Fibroblast of skin of left quadriceps (primary cell): ENCODE measurements around the gene FAM171A1.
"Not testable (repeated sequence)": the region's sequence is repeated elsewhere in the genome, so short reads cannot be mapped to it uniquely, and the experiment has no call there.

Experiments
- DNase-seq, 2 experiments: peaks; one replicate each; pipeline ENCODE4 v3.0.0-alpha.2; 2013; ENCODE audit warnings: low read depth in 2 of 2

The FAM171A1 gene

GRCh38 chr10:15344876-15345285 lies 26.2 kb downstream of the FAM171A1 start:
- no peak for DNase-seq

- DNase-seq: no peak
Observed at GRCh38 chr10:15344256-15344875, 26.7 kb downstream of the FAM171A1 start.

- DNase-seq: no peak
Observed at GRCh38 chr10:15342970-15343369, 28.1 kb downstream of the FAM171A1 start.

GRCh38 chr10:15341502-15342128 lies 29.5 kb downstream of the FAM171A1 start:
- DNase-seq: no peak

GRCh38 chr10:15339892-15340291 lies 31.2 kb downstream of the FAM171A1 start:
- DNase-seq: no peak

GRCh38 chr10:15337441-15337923 lies 33.6 kb downstream of the FAM171A1 start:
- DNase-seq: not testable (repeated sequence)

GRCh38 chr10:15336211-15336610 lies 34.9 kb downstream of the FAM171A1 start:
- no peak for DNase-seq

- no peak for DNase-seq
Observed at GRCh38 chr10:15335508-15335907, 35.6 kb downstream of the FAM171A1 start.

GRCh38 chr10:15334650-15335323 lies 36.3 kb downstream of the FAM171A1 start:
- DNase-seq: no peak

GRCh38 chr10:15333909-15334649 lies 37.0 kb downstream of the FAM171A1 start:
- no peak for DNase-seq

- DNase-seq: not testable (repeated sequence)
Observed at GRCh38 chr10:15333181-15333580, 37.9 kb downstream of the FAM171A1 start.

- no peak for DNase-seq
Observed at GRCh38 chr10:15331461-15331860, 39.6 kb downstream of the FAM171A1 start.

GRCh38 chr10:15329437-15329836 lies 41.7 kb downstream of the FAM171A1 start:
- no peak for DNase-seq

- DNase-seq: no peak
Observed at GRCh38 chr10:15325944-15326284, 45.2 kb downstream of the FAM171A1 start.

- peak; percentile 33 to 35 for DNase-seq
Observed at GRCh38 chr10:15325243-15325943, 45.7 kb downstream of the FAM171A1 start.

- peak; percentile 49 to 56 for DNase-seq
Observed at GRCh38 chr10:15324611-15325010, 46.5 kb downstream of the FAM171A1 start.

GRCh38 chr10:15324113-15324512 lies 47.0 kb downstream of the FAM171A1 start:
- no peak for DNase-seq

- no peak for DNase-seq
Observed at GRCh38 chr10:15322356-15322755, 48.7 kb downstream of the FAM171A1 start.

- peak; percentile 50 to 55 for DNase-seq
Observed at GRCh38 chr10:15321431-15322341, 49.4 kb downstream of the FAM171A1 start.

GRCh38 chr10:15320522-15321203 lies 50.4 kb downstream of the FAM171A1 start:
- no peak for DNase-seq
